Measurements from ENCODE around the gene GPR156. TPM values are rescaled to one million over a fixed set of nuclear protein-coding genes. Genes with fewer than 3 reads are reported as not detected.
A peak's percentile ranks its signal among the peaks of the same experiment; 100 is the strongest.

Gene GPR156
- total RNA-seq, 1 donor from 2014 or later = 0.21 TPM

- H3K27ac Mint-ChIP-seq (ENCODE audit: unreplicated experiment) = no peak overlapping the region
- peaks cover 2% of the 10 kb centered on the region for H3K27me3 Mint-ChIP-seq (ENCODE audit: unreplicated experiment)
- no peak for TF ChIP-seq CTCF (IDR thresholded peaks at IDR 0.05; ENCODE audit: unreplicated experiment)
- no peaks in the 10 kb centered on the region for H3K36me3 Mint-ChIP-seq (ENCODE audit: low read depth, unreplicated experiment)
- H3K4me3 Mint-ChIP-seq (ENCODE audit: unreplicated experiment) = no peak overlapping the region
- H3K4me1 Mint-ChIP-seq (ENCODE audit: unreplicated experiment) = peaks cover 16% of the 10 kb centered on the region
- no peaks in the 10 kb centered on the region for H3K9me3 Mint-ChIP-seq (ENCODE audit: unreplicated experiment)
- no peak for DNase-seq (ENCODE audit: low spot score)
Measured at GRCh38 chr3:120180731-120181412, 104.2 kb downstream of the GPR156 start.

GRCh38 chr3:120177707-120178306, 107.2 kb downstream of the GPR156 start:
- Mint-ChIP-seq H3K9me3 (ENCODE audit: unreplicated experiment) (no peaks in the 10 kb centered on the region), H3K4me3 (ENCODE audit: unreplicated experiment) (peak overlapping the region; percentile 8), H3K36me3 (ENCODE audit: low read depth, unreplicated experiment) (no peaks in the 10 kb centered on the region), H3K27ac (ENCODE audit: unreplicated experiment) (peak overlapping the region; percentile 85), H3K27me3 (ENCODE audit: unreplicated experiment) (no peaks in the 10 kb centered on the region), H3K4me1 (ENCODE audit: unreplicated experiment) (peaks cover 20% of the 10 kb centered on the region)
- no peak for DNase-seq (ENCODE audit: low spot score)
- TF ChIP-seq CTCF (IDR thresholded peaks at IDR 0.05; ENCODE audit: unreplicated experiment) = no peak

DNA sequence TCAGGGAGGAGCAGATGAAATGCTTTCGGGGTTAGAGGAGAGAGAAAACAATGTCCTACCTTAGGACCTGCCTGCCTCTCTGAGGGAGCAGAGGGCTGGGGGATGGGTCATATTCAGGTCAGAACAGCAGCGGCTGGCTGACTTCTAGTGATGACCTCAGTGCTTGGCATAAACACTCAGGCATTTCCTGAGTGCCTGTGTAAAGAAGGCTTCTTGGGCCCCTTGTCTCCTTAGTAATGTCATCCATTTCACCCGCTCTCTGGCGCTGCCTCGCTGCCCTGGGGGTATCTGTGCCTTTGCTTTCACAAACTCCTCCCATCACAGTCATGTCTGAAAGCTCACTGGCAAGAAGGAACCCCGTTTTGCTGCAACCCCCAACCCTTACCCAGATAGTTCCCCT, 107.9 kb downstream of the GPR156 start:
- H3K4me1 Mint-ChIP-seq (ENCODE audit: unreplicated experiment) = peaks cover 20% of the 10 kb centered on the region
- peak overlapping the region; percentile 8 for H3K4me3 Mint-ChIP-seq (ENCODE audit: unreplicated experiment)
- H3K27ac Mint-ChIP-seq (ENCODE audit: unreplicated experiment) = peak overlapping the region; percentile 85
- DNase-seq (ENCODE audit: low spot score) = peak; percentile 19
- H3K36me3 Mint-ChIP-seq (ENCODE audit: low read depth, unreplicated experiment) = no peaks in the 10 kb centered on the region
- no peak for TF ChIP-seq CTCF (IDR thresholded peaks at IDR 0.05; ENCODE audit: unreplicated experiment)
- no peaks in the 10 kb centered on the region for H3K9me3 Mint-ChIP-seq (ENCODE audit: unreplicated experiment)
- no peaks in the 10 kb centered on the region for H3K27me3 Mint-ChIP-seq (ENCODE audit: unreplicated experiment)

- no peak overlapping the region for H3K4me3 Mint-ChIP-seq (ENCODE audit: unreplicated experiment)
- no peak for DNase-seq (ENCODE audit: low spot score)
- peaks cover 20% of the 10 kb centered on the region for H3K4me1 Mint-ChIP-seq (ENCODE audit: unreplicated experiment)
- H3K36me3 Mint-ChIP-seq (ENCODE audit: low read depth, unreplicated experiment) = no peaks in the 10 kb centered on the region
- no peak for TF ChIP-seq CTCF (IDR thresholded peaks at IDR 0.05; ENCODE audit: unreplicated experiment)
- no peaks in the 10 kb centered on the region for H3K9me3 Mint-ChIP-seq (ENCODE audit: unreplicated experiment)
- H3K27me3 Mint-ChIP-seq (ENCODE audit: unreplicated experiment) = no peaks in the 10 kb centered on the region
- H3K27ac Mint-ChIP-seq (ENCODE audit: unreplicated experiment) = no peak overlapping the region
Measured at GRCh38 chr3:120174811-120175539, 110.0 kb downstream of the GPR156 start.

All from endothelial cell (in vitro differentiated cells).